Mucosa of descending colon (tissue), 3 donors: ENCODE measurements around the gene ATP5MC2. TPM values are rescaled to one million over a fixed set of nuclear protein-coding genes. Genes with fewer than 3 reads are reported as not detected.
A peak's percentile ranks its signal among the peaks of the same experiment; 100 is the strongest.

Experiments used
- ATAC-seq: fragments of 200-7000 bp; cut with Tn5 transposase; one replicate; pipeline ENCODE4 v1.9.1; 2020; ENCODE audit warnings: mild to moderate bottlenecking, moderate library complexity
- DNase-seq, 3 donors: peaks; one replicate each; pipeline ENCODE4 v3.0.0-alpha.2; 2020
- H3K36me3 ChIP-seq: fragments of 200-600 bp; one replicate; pipeline ENCODE4 v1.8.0; 2021; ENCODE audit warnings: low read depth, mild to moderate bottlenecking
- H3K4me1 ChIP-seq: fragments of 200-600 bp; one replicate; pipeline ENCODE4 v1.8.0; 2021; ENCODE audit warnings: low read depth, mild to moderate bottlenecking
- H3K4me3 ChIP-seq: fragments of 200-600 bp; one replicate; pipeline ENCODE4 v1.8.0; 2021; ENCODE audit warnings: mild to moderate bottlenecking
- H3K9me3 ChIP-seq: fragments of 200-600 bp; one replicate; pipeline ENCODE4 v1.8.0; 2021; ENCODE audit warnings: mild to moderate bottlenecking
- CTCF ChIP-seq: fragments of 200-600 bp; IDR thresholded peaks from one replicate; pipeline ENCODE4 v1.8.0; 2022; ENCODE audit warnings: antibody characterized with exemption, mild to moderate bottlenecking
- intact Hi-C, 2 donors: fragments of 100-400 bp; cut with DNase I in 1 of 2; cut with micrococcal nuclease in 1 of 2; formaldehyde crosslinking; loops; one replicate each; pipeline versions ENCODE4 v1.11.0 to v1.11.1; 2022; cut with DNase I, micrococcal nuclease
- total RNA-seq, 3 donors: library from RNA; stranded (reverse); fragmentation: NEBNext Ultra II Directional in 2 of 3; extraction: Animal tissue kit (Norgen Biotek cat#: 25700) in 2 of 3; gene quantifications; one replicate each; pipeline versions ENCODE4 v1.2.1 to v1.2.4, GENCODE V29; 2021 to 2023
- donor health status: DM: no; HTN: no; CAD: no; lungs with moderate emphysema.
- donor health status: DM: no; HTN: no; CAD: no.
- donor health status: DM: no; HTN: yes; CAD: no.

ATP5MC2 gene
- total RNA-seq, 3 donors from 2014 or later = 328 to 354 (median 349) TPM

- TF ChIP-seq CTCF = no peak
- no peak for ATAC-seq
- intact Hi-C loops = loop anchor here (10.0 kb wide), 2 partner anchors 116 to 126 kb away; no protein-coding TSS in a partner anchor
- no peak for DNase-seq
- H3K4me1 ChIP-seq = peaks cover 11% of the 10 kb centered on the region
- H3K4me3 ChIP-seq = no peak overlapping the region
- H3K9me3 ChIP-seq = no peaks in the 10 kb centered on the region
- peaks cover 10% of the 10 kb centered on the region for H3K36me3 ChIP-seq
Measured at GRCh38 chr12:53670308-53670707, 5.6 kb downstream of the ATP5MC2 start.

GRCh38 chr12:53667080-53667479, 8.8 kb downstream of the ATP5MC2 start:
- intact Hi-C loops = no loop called here
- ATAC-seq (no peak), DNase-seq (no peak)
- Histone ChIP-seq H3K9me3 (no peaks in the 10 kb centered on the region), H3K36me3 (peaks cover 15% of the 10 kb centered on the region), H3K4me3 (no peak overlapping the region), H3K4me1 (peaks cover 4% of the 10 kb centered on the region)
- TF ChIP-seq CTCF = no peak

- intact Hi-C loops = no loop called here
- TF ChIP-seq CTCF = no peak
- Histone ChIP-seq H3K4me1 (peaks cover 12% of the 10 kb centered on the region), H3K36me3 (peaks cover 5% of the 10 kb centered on the region), H3K4me3 (no peak overlapping the region), H3K9me3 (no peaks in the 10 kb centered on the region)
- ATAC-seq (no peak), DNase-seq (no peak)
Measured at GRCh38 chr12:53664936-53665335, 10.9 kb downstream of the ATP5MC2 start.

- Histone ChIP-seq H3K4me1 (peaks cover 19% of the 10 kb centered on the region), H3K9me3 (no peaks in the 10 kb centered on the region), H3K36me3 (peaks cover 5% of the 10 kb centered on the region), H3K4me3 (no peak overlapping the region)
- intact Hi-C loops = no loop called here
- ATAC-seq (no peak), DNase-seq (no peak)
- no peak for TF ChIP-seq CTCF
Measured at GRCh38 chr12:53664191-53664590, 11.7 kb downstream of the ATP5MC2 start.

- peak; percentile 26 for ATAC-seq
- peak in 1 of 3 donors; percentile 37 for DNase-seq
- Histone ChIP-seq H3K36me3 (peaks cover 5% of the 10 kb centered on the region), H3K4me3 (no peak overlapping the region), H3K9me3 (no peaks in the 10 kb centered on the region), H3K4me1 (peaks cover 28% of the 10 kb centered on the region)
- intact Hi-C loops = no loop called here
- TF ChIP-seq CTCF = no peak
Measured at GRCh38 chr12:53660041-53660440, 15.8 kb downstream of the ATP5MC2 start.

GRCh38 chr12:53659571-53659981, 16.3 kb downstream of the ATP5MC2 start:
- Histone ChIP-seq H3K4me1 (peaks cover 28% of the 10 kb centered on the region), H3K36me3 (peaks cover under 1% of the 10 kb centered on the region), H3K9me3 (no peaks in the 10 kb centered on the region), H3K4me3 (no peak overlapping the region)
- DNase-seq (no peak), ATAC-seq (peak; percentile 69)
- intact Hi-C loops = no loop called here
- TF ChIP-seq CTCF = no peak
